ACC112 (cell line): ENCODE results near the gene TBC1D5.
"Not testable (repeated sequence)": the region's sequence is repeated elsewhere in the genome, so short reads cannot be mapped to it uniquely, and the experiment has no call there.

Experiments used
- H2AFZ ChIP-seq: fragments of 200-600 bp; sonication (generic); one replicate; pipeline ENCODE4 v1.6.0; 2017; ENCODE audit warnings: antibody characterized with exemption, low read length; ENCODE audit not compliant: unreplicated experiment
- H3K27ac ChIP-seq: fragments of 200-600 bp; sonication (generic); 2 replicates; pipeline ENCODE4 v1.5.1; 2014; ENCODE audit warnings: low read depth, mild to moderate bottlenecking, antibody characterized with exemption, low read length, moderate library complexity
- H3K27me3 ChIP-seq: fragments of 200-600 bp; sonication (generic); 2 replicates; pipeline ENCODE4 v1.6.1; 2014; ENCODE audit warnings: mild to moderate bottlenecking, antibody characterized with exemption, low read length, moderate library complexity, mixed read lengths; ENCODE audit not compliant: insufficient read depth
- H3K36me3 ChIP-seq: fragments of 200-600 bp; sonication (generic); 2 replicates; pipeline ENCODE4 v1.6.1; 2016; ENCODE audit warnings: mild to moderate bottlenecking, antibody characterized with exemption, low read length, moderate library complexity, mixed read lengths; ENCODE audit not compliant: insufficient read depth
- H3K4me1 ChIP-seq: fragments of 200-600 bp; sonication (generic); one replicate; pipeline ENCODE4 v1.6.1; 2016; ENCODE audit warnings: low read length, mixed read lengths; ENCODE audit not compliant: insufficient read depth, unreplicated experiment, control insufficient read depth
- H3K4me3 ChIP-seq: fragments of 200-600 bp; sonication (generic); 2 replicates; pipeline ENCODE4 v1.5.1; 2014; ENCODE audit warnings: mild to moderate bottlenecking, low read depth, low read length
- H3K79me2 ChIP-seq: fragments of 200-600 bp; sonication (generic); one replicate; pipeline ENCODE4 v1.6.0; 2016; ENCODE audit warnings: low read length; ENCODE audit not compliant: control insufficient read depth, unreplicated experiment, insufficient read depth

Gene TBC1D5, protein sequence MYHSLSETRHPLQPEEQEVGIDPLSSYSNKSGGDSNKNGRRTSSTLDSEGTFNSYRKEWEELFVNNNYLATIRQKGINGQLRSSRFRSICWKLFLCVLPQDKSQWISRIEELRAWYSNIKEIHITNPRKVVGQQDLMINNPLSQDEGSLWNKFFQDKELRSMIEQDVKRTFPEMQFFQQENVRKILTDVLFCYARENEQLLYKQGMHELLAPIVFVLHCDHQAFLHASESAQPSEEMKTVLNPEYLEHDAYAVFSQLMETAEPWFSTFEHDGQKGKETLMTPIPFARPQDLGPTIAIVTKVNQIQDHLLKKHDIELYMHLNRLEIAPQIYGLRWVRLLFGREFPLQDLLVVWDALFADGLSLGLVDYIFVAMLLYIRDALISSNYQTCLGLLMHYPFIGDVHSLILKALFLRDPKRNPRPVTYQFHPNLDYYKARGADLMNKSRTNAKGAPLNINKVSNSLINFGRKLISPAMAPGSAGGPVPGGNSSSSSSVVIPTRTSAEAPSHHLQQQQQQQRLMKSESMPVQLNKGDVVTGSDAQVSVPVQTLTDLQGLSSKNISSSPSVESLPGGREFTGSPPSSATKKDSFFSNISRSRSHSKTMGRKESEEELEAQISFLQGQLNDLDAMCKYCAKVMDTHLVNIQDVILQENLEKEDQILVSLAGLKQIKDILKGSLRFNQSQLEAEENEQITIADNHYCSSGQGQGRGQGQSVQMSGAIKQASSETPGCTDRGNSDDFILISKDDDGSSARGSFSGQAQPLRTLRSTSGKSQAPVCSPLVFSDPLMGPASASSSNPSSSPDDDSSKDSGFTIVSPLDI

GRCh38 chr3:17742102-17742879 lies at the start of gene TBC1D5:
TBC1D5 (minus strand) TSS chr3:17742631; CDS start chr3:17508570, 234,061 bp downstream.
- no peaks in the 10 kb centered on the region for H3K27me3 ChIP-seq
- peaks cover 38% of the 10 kb centered on the region for H3K79me2 ChIP-seq
- no peaks in the 10 kb centered on the region for H3K36me3 ChIP-seq
- peaks cover 20% of the 10 kb centered on the region for H3K4me1 ChIP-seq
- peak within 1 kb of the TSS; percentile 86 for H2AFZ ChIP-seq
- peak within 1 kb of the TSS; percentile 84 for H3K4me3 ChIP-seq
- peak within 1 kb of the TSS; percentile 88 for H3K27ac ChIP-seq

- Histone ChIP-seq H3K36me3 (no peaks in the 10 kb centered on the region), H3K27ac (no peak overlapping the region), H3K79me2 (no peaks in the 10 kb centered on the region), H2AFZ (no peak overlapping the region), H3K4me3 (no peak overlapping the region), H3K27me3 (no peaks in the 10 kb centered on the region), H3K4me1 (no peaks in the 10 kb centered on the region)
Observed at GRCh38 chr3:17783426-17783825, 41.0 kb upstream of the TBC1D5 start.

DNA sequence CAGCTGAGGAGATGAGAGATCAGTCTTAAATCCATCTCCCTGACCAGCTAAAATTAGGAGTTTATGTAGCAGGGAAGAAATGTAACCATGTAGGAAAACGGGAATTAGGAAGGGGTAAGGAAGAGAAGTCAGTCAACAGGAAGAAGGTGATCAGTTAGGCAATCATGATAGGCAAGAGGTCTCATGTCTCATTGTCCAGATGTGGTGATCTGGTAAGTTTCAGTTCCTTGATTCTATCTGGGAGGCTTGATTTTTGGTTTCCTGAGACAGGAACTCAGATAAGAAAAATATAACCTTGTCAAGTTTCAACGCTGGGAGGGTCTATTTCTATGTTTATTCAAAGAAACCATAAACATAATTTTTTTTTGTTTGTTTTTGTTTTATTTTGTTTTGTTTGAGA lies 40.3 kb upstream of the TBC1D5 start:
- Histone ChIP-seq H2AFZ (no peak overlapping the region), H3K27me3 (no peaks in the 10 kb centered on the region), H3K79me2 (no peaks in the 10 kb centered on the region), H3K36me3 (no peaks in the 10 kb centered on the region), H3K4me3 (no peak overlapping the region), H3K27ac (no peak overlapping the region), H3K4me1 (no peaks in the 10 kb centered on the region)

- not testable (repeated sequence) for H3K4me3 ChIP-seq, H3K27me3 ChIP-seq, H3K36me3 ChIP-seq, H3K79me2 ChIP-seq, H2AFZ ChIP-seq, H3K27ac ChIP-seq, H3K4me1 ChIP-seq
Observed at GRCh38 chr3:17780369-17780768, 37.9 kb upstream of the TBC1D5 start.

GRCh38 chr3:17779304-17780250 lies 37.1 kb upstream of the TBC1D5 start:
- not testable (repeated sequence) for H3K4me1 ChIP-seq, H3K4me3 ChIP-seq, H3K27ac ChIP-seq, H3K79me2 ChIP-seq, H2AFZ ChIP-seq, H3K27me3 ChIP-seq, H3K36me3 ChIP-seq

DNA sequence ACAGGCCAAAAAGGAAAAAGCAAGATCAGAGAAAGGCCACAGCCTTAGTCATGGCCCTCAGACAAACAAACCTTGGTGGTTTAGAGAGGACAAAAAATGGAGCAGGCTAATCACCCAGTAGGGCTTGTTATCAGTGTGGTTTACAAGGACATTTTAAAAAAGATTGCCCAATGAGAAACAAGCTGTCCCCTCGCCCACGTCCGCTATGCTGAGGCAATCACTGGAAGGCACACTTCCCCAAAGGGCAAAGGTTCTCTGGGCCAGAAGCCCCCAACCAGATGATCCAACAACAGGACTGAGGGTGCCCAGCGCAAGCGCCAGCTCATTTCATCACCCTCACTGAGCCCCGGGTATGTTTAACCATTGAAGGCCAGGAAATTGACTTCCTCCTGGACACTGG lies 34.9 kb upstream of the TBC1D5 start:
- not testable (repeated sequence) for H3K4me3 ChIP-seq, H3K36me3 ChIP-seq, H3K27ac ChIP-seq, H2AFZ ChIP-seq, H3K79me2 ChIP-seq, H3K27me3 ChIP-seq, H3K4me1 ChIP-seq

DNA sequence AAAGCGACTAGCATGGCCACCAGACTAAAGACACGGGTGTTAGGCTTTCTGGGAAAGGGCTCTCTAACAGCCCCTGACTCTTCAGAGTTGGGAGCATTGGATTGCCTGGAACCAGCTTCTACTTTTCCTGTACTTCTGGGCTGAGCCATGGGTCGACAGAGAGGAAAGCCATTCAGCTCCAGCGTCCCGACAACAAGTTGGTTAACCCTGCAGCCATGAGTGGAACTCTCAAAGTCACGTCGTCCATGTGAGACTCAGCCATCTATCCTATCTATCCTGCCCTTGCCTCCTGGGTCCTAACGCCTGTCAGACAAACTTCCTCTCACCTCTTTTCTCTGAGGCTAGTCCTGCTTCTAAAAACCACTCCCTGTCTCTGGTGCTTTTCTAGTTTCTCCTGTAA lies 32.6 kb upstream of the TBC1D5 start:
- H2AFZ ChIP-seq: no peak overlapping the region
- H3K4me3 ChIP-seq: no peak overlapping the region
- H3K27me3 ChIP-seq: no peaks in the 10 kb centered on the region
- H3K79me2 ChIP-seq: no peaks in the 10 kb centered on the region
- H3K36me3 ChIP-seq: no peaks in the 10 kb centered on the region
- H3K4me1 ChIP-seq: peaks cover 7% of the 10 kb centered on the region
- H3K27ac ChIP-seq: no peak overlapping the region

DNA sequence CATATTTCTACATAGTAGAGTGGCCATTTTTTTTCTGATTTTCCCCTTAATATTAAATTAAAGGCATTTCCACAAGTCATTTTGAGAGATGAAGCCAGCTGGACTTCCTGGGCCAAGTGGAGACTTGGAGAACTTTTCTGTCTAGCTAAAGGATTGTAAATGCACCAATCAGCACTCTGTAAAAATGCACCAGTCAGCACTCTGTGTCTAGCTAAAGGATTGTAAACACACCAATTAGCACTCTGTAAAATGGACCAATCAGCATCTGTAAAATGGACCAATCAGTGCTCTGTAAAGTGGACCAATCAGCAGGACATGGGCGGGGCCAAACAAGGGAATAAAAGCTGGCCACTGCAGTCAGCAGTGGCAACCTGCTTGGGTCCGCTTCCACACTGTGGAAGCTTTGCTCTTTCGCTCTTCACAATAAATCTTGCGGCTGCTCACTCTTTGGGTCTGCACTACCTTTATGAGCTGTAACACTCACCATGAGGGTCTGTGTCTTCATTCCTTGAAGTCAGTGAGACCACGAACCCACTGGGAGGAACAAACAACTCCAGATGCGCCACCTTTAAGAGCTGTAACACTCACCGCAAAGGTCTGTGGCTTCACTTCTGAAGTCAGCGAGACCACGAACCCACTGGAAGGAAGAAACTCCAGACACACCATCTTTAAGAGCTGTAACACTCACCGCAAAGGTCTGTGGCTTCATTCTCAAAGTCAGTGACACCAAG lies 31.9 kb upstream of the TBC1D5 start:
- H3K27ac ChIP-seq, H3K36me3 ChIP-seq, H3K79me2 ChIP-seq, H3K4me1 ChIP-seq, H3K27me3 ChIP-seq, H2AFZ ChIP-seq, H3K4me3 ChIP-seq: not testable (repeated sequence)

DNA sequence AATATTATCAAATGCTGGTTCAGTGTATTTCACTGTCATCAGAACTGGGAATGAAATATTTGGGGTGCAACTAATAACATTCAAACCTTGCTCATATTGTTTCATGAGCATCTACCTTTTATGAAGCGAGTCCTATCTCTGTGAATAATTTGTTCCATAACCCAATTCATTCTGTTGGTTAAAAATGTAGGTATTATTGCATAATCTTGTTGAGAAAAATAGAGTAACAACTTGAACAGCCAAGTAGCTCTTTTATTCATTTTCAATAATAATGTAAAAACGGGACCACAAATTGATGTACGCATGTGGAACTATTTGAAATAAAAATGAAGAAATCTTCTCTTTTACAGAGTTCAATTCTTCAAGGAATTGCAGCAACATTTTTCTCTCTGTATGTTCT lies 30.1 kb upstream of the TBC1D5 start:
- peaks cover 7% of the 10 kb centered on the region for H3K4me1 ChIP-seq
- no peaks in the 10 kb centered on the region for H3K79me2 ChIP-seq
- no peak overlapping the region for H2AFZ ChIP-seq

More for the DNA sequence above, 30.1 kb upstream of the TBC1D5 start:
- Histone ChIP-seq H3K27ac (no peak overlapping the region), H3K27me3 (no peaks in the 10 kb centered on the region), H3K36me3 (no peaks in the 10 kb centered on the region), H3K4me3 (no peak overlapping the region)
